Measurements from ENCODE around the gene UPK1B.

UPK1B gene

GRCh38 chr3:119245778-119246177 is 72.4 kb downstream of the UPK1B start:
- TF ChIP-seq, protein P1, sequence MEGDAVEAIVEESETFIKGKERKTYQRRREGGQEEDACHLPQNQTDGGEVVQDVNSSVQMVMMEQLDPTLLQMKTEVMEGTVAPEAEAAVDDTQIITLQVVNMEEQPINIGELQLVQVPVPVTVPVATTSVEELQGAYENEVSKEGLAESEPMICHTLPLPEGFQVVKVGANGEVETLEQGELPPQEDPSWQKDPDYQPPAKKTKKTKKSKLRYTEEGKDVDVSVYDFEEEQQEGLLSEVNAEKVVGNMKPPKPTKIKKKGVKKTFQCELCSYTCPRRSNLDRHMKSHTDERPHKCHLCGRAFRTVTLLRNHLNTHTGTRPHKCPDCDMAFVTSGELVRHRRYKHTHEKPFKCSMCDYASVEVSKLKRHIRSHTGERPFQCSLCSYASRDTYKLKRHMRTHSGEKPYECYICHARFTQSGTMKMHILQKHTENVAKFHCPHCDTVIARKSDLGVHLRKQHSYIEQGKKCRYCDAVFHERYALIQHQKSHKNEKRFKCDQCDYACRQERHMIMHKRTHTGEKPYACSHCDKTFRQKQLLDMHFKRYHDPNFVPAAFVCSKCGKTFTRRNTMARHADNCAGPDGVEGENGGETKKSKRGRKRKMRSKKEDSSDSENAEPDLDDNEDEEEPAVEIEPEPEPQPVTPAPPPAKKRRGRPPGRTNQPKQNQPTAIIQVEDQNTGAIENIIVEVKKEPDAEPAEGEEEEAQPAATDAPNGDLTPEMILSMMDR (conservative IDR thresholded peaks at IDR 0.05) = no peak
- TF ChIP-seq ZFX (IDR thresholded peaks at IDR 0.05) = no peak

More at GRCh38 chr3:119245778-119246177, 72.4 kb downstream of the UPK1B start:
- no peak overlapping the region; the same call in 1 of the 2 replicates for H3K27ac ChIP-seq

All from C4-2B (cell line).